ENCODE measurements around the gene TGM3.
"Not testable (repeated sequence)": the region's sequence is repeated elsewhere in the genome, so short reads cannot be mapped to it uniquely, and the experiment has no call there.

DNA sequence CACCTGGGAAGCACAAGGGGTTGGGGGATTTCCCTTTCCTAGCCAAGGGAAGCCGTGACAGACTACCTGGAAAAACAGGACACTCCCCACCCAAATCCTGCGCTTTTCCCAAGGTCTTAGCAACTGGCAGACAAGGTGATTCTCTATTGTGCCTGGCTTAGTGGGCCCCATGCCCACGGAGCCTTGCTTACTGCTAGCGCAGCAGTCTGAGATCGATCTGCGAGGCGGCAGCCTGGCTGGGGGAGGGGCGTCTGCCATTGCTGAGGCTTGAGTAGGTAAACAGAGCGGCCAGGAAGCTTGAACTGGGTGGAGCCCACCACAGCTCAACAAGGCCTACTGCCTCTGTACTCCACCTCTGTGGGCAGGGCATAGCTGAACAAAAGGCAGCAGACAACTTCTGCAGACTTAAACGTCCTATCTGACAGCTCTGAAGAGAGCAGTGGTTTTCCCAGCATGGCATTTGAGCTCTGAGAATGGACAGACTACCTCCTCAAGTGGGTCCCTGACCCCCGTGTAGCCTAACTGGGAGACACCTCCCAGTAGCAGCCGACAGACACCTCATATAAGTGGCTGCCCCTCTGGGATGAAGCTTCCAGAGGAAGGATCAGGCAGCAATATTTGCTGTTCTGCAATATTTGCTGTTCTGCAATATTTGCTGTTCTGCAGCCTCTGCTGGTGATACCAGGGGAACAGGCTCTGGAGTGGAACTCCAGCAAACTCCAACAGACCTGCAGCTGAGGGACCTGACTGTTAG, 31.0 kb upstream of the TGM3 start:
- TF ChIP-seq, protein P1, sequence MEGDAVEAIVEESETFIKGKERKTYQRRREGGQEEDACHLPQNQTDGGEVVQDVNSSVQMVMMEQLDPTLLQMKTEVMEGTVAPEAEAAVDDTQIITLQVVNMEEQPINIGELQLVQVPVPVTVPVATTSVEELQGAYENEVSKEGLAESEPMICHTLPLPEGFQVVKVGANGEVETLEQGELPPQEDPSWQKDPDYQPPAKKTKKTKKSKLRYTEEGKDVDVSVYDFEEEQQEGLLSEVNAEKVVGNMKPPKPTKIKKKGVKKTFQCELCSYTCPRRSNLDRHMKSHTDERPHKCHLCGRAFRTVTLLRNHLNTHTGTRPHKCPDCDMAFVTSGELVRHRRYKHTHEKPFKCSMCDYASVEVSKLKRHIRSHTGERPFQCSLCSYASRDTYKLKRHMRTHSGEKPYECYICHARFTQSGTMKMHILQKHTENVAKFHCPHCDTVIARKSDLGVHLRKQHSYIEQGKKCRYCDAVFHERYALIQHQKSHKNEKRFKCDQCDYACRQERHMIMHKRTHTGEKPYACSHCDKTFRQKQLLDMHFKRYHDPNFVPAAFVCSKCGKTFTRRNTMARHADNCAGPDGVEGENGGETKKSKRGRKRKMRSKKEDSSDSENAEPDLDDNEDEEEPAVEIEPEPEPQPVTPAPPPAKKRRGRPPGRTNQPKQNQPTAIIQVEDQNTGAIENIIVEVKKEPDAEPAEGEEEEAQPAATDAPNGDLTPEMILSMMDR (IDR thresholded peaks at IDR 0.05; ENCODE audit: low read length): not testable (repeated sequence)
- TF ChIP-seq EZH2 (IDR thresholded peaks at IDR 0.05; ENCODE audit: borderline replicate concordance, low read length): not testable (repeated sequence)
